Sigmoid colon (tissue), 7 donors: ENCODE measurements around the gene CAST. TPM values are rescaled to one million over a fixed set of nuclear protein-coding genes. Genes with fewer than 3 reads are reported as not detected.

Experiments used
- DNase-seq: peaks from one replicate; pipeline ENCODE4 v3.0.0-alpha.2; 2019
- H3K27ac ChIP-seq, 4 donors: fragments of 200-600 bp; sonication (generic); one replicate each; pipeline ENCODE4 v1.5.1; 2016 to 2019; ENCODE audit warnings: mild to moderate bottlenecking in 1 of 4
- H3K27me3 ChIP-seq, 3 donors: fragments of 200-600 bp; sonication (generic); one replicate each; pipeline ENCODE4 v1.5.1; 2019; ENCODE audit warnings: mild to moderate bottlenecking in 1 of 3
- H3K36me3 ChIP-seq, 4 donors: fragments of 200-600 bp; sonication (generic); one replicate each; pipeline ENCODE4 v1.5.1; 2016 to 2019
- H3K4me1 ChIP-seq, 4 donors: fragments of 200-600 bp; sonication (generic); one replicate each; pipeline ENCODE4 v1.5.1; 2017 to 2019
- H3K4me3 ChIP-seq, 4 donors: fragments of 200-600 bp; sonication (generic); one replicate each; pipeline ENCODE4 v1.5.1; 2017 to 2019; ENCODE audit warnings: mild to moderate bottlenecking in 2 of 4, moderate library complexity in 1 of 4
- H3K9me3 ChIP-seq, 4 donors: fragments of 200-600 bp in 3 of 4; sonication (generic) in 3 of 4; one replicate each; pipeline versions ENCODE4 v1.5.1 to v1.6.1; 2013 to 2019
- EP300 ChIP-seq, 4 donors: sonication (generic); formaldehyde crosslinking; IDR thresholded peaks; one replicate each; pipeline ENCODE4 v1.6.1; 2017; ENCODE audit warnings: antibody characterized with exemption in 4 of 4
- POLR2A ChIP-seq, 2 donors: fragments of 450-650 bp; IDR thresholded peaks; one replicate each; pipeline ENCODE4 v1.6.1; 2016; ENCODE audit warnings: antibody characterized with exemption in 2 of 2, mild to moderate bottlenecking in 2 of 2, moderate library complexity in 2 of 2
- POLR2AphosphoS5 ChIP-seq, 4 donors: sonication (generic); formaldehyde crosslinking; IDR thresholded peaks; one replicate each; pipeline ENCODE4 v1.6.1; 2017; ENCODE audit warnings: antibody characterized with exemption in 4 of 4
- WGBS, 2 donors: extraction: QIAGEN DNeasy Blood & Tissue Kit; methylation state at CpG; one replicate each; pipeline ENCODE4 v1.1.7; 2013; 5-methylcytosine and 5-hydroxymethylcytosine counted together
- intact Hi-C: fragments of 100-400 bp; cut with DNase I; formaldehyde crosslinking; loops from one replicate; pipeline ENCODE4 v1.15.1; 2023
- polyA plus RNA-seq, 3 donors: library from polyadenylated mRNA; stranded (reverse); fragments of 200-250 nt; gene quantifications; one replicate each; pipeline ENCODE4 v1.2.3, GENCODE V29; 2013
- total RNA-seq, 4 donors: library from RNA; depleted of rRNA; stranded (reverse); fragments of >200 nt; gene quantifications; one replicate each; pipeline ENCODE4 v1.1.0, GENCODE V29; 2016
- TF ChIP-seq, protein P1 (sequence below), 4 experiments: fragments of 450-650 bp in 3 of 4; fragments of 200-600 bp in 1 of 4; IDR thresholded peaks; one replicate each; pipeline ENCODE4 v1.5.1; 2016 to 2019; ENCODE audit warnings: antibody characterized with exemption in 4 of 4, mild to moderate bottlenecking in 3 of 4, moderate library complexity in 2 of 4
- donor health status: healthy with polysubstance abuse.
- donor health status: Bipolar disorder and iron deficiency.
- donor health status: healthy.

The CAST gene
- total and polyA plus RNA-seq, 7 donors, result 138 to 348 (median 225) TPM

DNA sequence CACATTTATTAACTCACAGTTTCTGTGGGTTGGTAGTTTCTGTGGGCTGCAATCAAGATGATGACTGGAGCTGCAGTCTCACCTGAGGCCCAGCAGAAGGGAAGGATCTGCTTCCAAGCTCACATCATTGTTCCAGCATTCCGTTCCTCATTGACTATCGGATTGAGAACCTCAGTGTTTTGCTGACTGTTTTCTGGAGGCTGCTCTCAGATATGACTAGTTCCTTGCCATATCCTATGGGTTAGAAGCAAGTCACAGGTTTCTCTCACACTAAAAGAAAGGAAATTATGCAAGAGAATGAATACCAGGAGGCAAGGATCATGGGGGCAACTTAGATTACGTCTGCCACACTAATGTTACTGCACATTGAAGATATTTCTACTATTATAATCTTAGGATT is 151.9 kb downstream of the CAST start:
- Histone ChIP-seq H3K4me3 (no peak overlapping the region), H3K9me3 (no peaks in the 10 kb centered on the region), H3K27me3 (no peaks in the 10 kb centered on the region), H3K36me3 (no peaks in the 10 kb centered on the region), H3K4me1 (no peaks in the 10 kb centered on the region), H3K27ac (no peak overlapping the region)
- 92 to 93% methylated on average over 3 of the region's 3 CpGs for WGBS, 2 donors
- no peak for TF ChIP-seq POLR2A (IDR thresholded peaks at IDR 0.05)
- TF ChIP-seq, protein P1, sequence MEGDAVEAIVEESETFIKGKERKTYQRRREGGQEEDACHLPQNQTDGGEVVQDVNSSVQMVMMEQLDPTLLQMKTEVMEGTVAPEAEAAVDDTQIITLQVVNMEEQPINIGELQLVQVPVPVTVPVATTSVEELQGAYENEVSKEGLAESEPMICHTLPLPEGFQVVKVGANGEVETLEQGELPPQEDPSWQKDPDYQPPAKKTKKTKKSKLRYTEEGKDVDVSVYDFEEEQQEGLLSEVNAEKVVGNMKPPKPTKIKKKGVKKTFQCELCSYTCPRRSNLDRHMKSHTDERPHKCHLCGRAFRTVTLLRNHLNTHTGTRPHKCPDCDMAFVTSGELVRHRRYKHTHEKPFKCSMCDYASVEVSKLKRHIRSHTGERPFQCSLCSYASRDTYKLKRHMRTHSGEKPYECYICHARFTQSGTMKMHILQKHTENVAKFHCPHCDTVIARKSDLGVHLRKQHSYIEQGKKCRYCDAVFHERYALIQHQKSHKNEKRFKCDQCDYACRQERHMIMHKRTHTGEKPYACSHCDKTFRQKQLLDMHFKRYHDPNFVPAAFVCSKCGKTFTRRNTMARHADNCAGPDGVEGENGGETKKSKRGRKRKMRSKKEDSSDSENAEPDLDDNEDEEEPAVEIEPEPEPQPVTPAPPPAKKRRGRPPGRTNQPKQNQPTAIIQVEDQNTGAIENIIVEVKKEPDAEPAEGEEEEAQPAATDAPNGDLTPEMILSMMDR (IDR thresholded peaks at IDR 0.05), result no peak
- no peak for TF ChIP-seq EP300 (IDR thresholded peaks at IDR 0.05)
- TF ChIP-seq POLR2AphosphoS5 (IDR thresholded peaks at IDR 0.05), result no peak
- no peak for DNase-seq
- intact Hi-C loops, result no loop called here

DNA sequence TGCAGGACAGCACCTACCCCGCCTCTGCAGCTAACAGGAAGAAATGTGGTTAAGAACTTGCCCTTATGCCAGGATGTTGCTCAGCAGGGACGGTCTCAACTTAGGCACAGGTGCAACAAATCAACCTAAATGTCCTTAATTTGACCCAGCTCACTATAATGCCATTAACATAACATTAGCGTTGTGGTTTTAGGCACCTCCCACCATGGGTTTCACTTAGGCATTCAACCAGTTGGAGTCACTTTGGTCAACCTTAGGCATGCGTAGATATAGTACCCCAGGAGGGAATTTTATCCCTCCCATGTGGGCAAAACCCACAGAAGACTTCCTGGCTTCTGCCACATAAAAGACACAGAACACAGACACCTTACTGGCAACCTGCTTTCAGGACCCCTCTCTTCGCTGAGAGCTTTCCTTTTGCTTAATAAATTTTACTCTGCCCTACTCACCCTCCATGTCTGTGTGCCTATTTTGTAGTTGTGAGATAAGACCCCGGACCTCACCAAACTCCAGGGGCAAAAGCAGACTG is 154.3 kb downstream of the CAST start:
- no peak overlapping the region for H3K27ac ChIP-seq
- H3K27me3 ChIP-seq, result no peaks in the 10 kb centered on the region
- no peaks in the 10 kb centered on the region for H3K4me1 ChIP-seq
- H3K9me3 ChIP-seq, result no peaks in the 10 kb centered on the region
- H3K4me3 ChIP-seq, result no peak overlapping the region
- H3K36me3 ChIP-seq, result no peaks in the 10 kb centered on the region
- 47 to 71% methylated on average over 6 of the region's 6 CpGs for WGBS, 2 donors
- TF ChIP-seq POLR2AphosphoS5 (IDR thresholded peaks at IDR 0.05), result no peak
- TF ChIP-seq, protein P1 (IDR thresholded peaks at IDR 0.05), result no peak
- TF ChIP-seq POLR2A (IDR thresholded peaks at IDR 0.05), result no peak
- no peak for TF ChIP-seq EP300 (IDR thresholded peaks at IDR 0.05)
- intact Hi-C loops, result no loop called here
- DNase-seq, result no peak

DNA sequence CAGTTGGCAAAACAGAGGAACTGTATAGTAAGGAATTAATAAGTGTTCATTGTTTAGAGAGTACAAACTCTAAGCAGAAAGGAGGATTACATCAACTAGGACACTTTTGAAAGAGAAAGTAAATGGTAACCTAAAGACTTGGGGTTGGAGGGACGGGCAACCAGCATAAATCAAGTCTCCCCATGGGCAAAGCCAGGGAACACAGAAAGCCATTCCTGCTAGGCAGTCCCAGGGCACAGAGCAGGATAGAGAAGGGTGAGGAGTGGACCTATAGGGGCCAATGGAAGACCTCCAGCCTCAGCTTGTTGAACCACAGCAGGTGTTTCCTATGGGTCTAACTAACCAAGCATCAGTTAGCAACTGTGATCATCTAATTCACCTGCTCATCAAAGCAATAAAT is 154.8 kb downstream of the CAST start:
- TF ChIP-seq POLR2AphosphoS5 (IDR thresholded peaks at IDR 0.05) (no peak), POLR2A (IDR thresholded peaks at IDR 0.05) (no peak), EP300 (IDR thresholded peaks at IDR 0.05) (no peak)
- TF ChIP-seq, protein P1 (IDR thresholded peaks at IDR 0.05), result no peak
- intact Hi-C loops, result no loop called here
- Histone ChIP-seq H3K27ac (no peak overlapping the region), H3K27me3 (no peaks in the 10 kb centered on the region), H3K9me3 (no peaks in the 10 kb centered on the region), H3K4me1 (no peaks in the 10 kb centered on the region), H3K4me3 (no peak overlapping the region), H3K36me3 (no peaks in the 10 kb centered on the region)
- DNase-seq, result no peak
- WGBS, 2 donors, result 49 to 88% methylated on average over 1 of the region's 1 CpG

DNA sequence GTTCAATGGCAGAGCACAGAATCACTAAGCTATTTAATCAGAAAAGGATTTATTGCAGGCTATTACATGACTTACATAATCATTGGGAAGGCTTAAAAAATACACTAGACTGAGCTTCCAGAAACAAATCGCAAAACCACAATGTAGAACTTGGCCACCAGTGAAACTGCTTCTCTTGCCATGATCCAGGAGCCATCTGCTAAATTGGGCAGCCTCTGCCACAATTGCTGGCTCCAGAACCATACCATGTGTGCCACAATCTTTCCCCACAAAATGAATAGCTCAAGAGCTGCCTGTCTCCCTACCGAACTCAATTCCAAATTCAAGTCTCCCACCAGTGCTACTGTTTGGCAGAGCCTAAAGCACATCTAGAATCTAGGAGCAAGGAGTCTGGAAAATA is 155.3 kb downstream of the CAST start:
- DNase-seq, result no peak
- WGBS, 2 donors, result 63 to 83% methylated on average over 2 of the region's 2 CpGs
- Histone ChIP-seq H3K27me3 (no peaks in the 10 kb centered on the region), H3K4me3 (no peak overlapping the region), H3K27ac (no peak overlapping the region), H3K9me3 (no peaks in the 10 kb centered on the region), H3K4me1 (no peaks in the 10 kb centered on the region), H3K36me3 (no peaks in the 10 kb centered on the region)
- no peak for TF ChIP-seq POLR2AphosphoS5 (IDR thresholded peaks at IDR 0.05)
- TF ChIP-seq EP300 (IDR thresholded peaks at IDR 0.05), result no peak
- no peak for TF ChIP-seq POLR2A (IDR thresholded peaks at IDR 0.05)
- intact Hi-C loops, result no loop called here

DNA sequence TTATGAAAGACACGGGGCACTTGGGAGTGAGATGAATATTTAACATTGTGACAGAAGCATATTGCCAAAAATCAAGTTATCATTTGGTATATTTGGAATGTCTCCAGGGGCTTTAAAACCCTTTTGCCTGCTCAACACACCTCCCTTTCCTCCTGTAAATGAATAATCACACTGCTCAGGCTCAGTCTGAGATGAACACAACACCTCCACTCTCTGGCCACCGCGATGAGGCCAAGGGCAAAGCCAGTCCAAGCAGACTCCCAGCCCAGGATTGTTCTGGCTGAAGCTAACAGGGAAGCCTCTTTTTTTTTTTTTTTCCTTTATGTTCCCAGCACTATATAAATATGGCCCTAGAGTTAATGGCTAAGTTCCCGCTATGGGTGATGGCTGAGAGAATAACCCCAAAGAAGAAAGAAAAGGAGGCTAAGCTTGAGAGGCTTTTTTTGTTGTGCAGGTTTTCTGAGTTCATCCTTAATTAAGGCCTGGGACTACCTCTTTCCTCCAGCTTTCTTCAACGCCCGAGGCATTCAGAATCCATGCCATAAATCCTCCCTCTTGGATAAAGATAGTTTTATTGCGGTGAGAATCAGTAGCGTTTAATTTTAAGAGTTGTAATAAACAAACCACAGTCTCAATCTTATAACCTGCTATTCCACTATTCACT is 156.1 kb downstream of the CAST start:
- Histone ChIP-seq H3K27me3 (no peaks in the 10 kb centered on the region), H3K27ac (no peak overlapping the region), H3K9me3 (no peaks in the 10 kb centered on the region), H3K4me3 (no peak overlapping the region), H3K4me1 (no peaks in the 10 kb centered on the region), H3K36me3 (no peaks in the 10 kb centered on the region)
- DNase-seq, result no peak
- no peak for TF ChIP-seq EP300 (IDR thresholded peaks at IDR 0.05)
- TF ChIP-seq, protein P1 (IDR thresholded peaks at IDR 0.05), result no peak
- no peak for TF ChIP-seq POLR2A (IDR thresholded peaks at IDR 0.05)
- no peak for TF ChIP-seq POLR2AphosphoS5 (IDR thresholded peaks at IDR 0.05)
- 40 to 86% methylated on average over 8 of the region's 8 CpGs for WGBS, 2 donors
- intact Hi-C loops, result no loop called here
